Neuronal stem cell (in vitro differentiated cells): Measurements from ENCODE around the gene ZNF827.

Experiments
- DNase-seq: peaks from one replicate; pipeline ENCODE4 v3.0.0-alpha.2; 2013; ENCODE audit warnings: low spot score
- H2AFZ ChIP-seq: one replicate; pipeline ENCODE4 v1.6.1; 2013; ENCODE audit warnings: mild to moderate bottlenecking, low read length, inconsistent platforms
- H2AK5ac ChIP-seq: 2 replicates; pipeline ENCODE4 v1.6.1; 2013; ENCODE audit warnings: low read depth, mild to moderate bottlenecking, inconsistent platforms, low read length, moderate library complexity, mixed read lengths
- H2BK120ac ChIP-seq: 2 replicates; pipeline ENCODE4 v1.6.1; 2013; ENCODE audit warnings: low read depth, mild to moderate bottlenecking, inconsistent platforms, low read length, moderate library complexity, mixed read lengths
- H2BK12ac ChIP-seq: one replicate; pipeline ENCODE4 v1.6.1; 2013; ENCODE audit warnings: low read length, inconsistent platforms
- H2BK15ac ChIP-seq: 2 replicates; pipeline ENCODE4 v1.6.1; 2013; ENCODE audit warnings: mild to moderate bottlenecking, low read length, inconsistent platforms, mixed read lengths
- H2BK5ac ChIP-seq: one replicate; pipeline ENCODE4 v1.6.1; 2013; ENCODE audit warnings: inconsistent platforms, mild to moderate bottlenecking, low read length, moderate library complexity
- H3K14ac ChIP-seq: one replicate; pipeline ENCODE4 v1.6.1; 2013; ENCODE audit warnings: low read length, inconsistent platforms
- H3K18ac ChIP-seq: 2 replicates; pipeline ENCODE4 v1.6.1; 2013; ENCODE audit warnings: low read length, inconsistent platforms
- H3K23ac ChIP-seq: 2 replicates; pipeline ENCODE4 v1.6.1; 2013; ENCODE audit warnings: low read depth, mild to moderate bottlenecking, mixed read lengths, low read length, inconsistent platforms; ENCODE audit not compliant: poor library complexity
- H3K27ac ChIP-seq: replicated peaks from 3 replicates; pipeline ENCODE4 v1.5.1; 2013; ENCODE audit warnings: low read length, inconsistent platforms
- H3K27me3 ChIP-seq, 3 experiments: 2 replicates each; pipeline ENCODE4 v1.6.1; 2013; ENCODE audit warnings: low read length in 3 of 3, mild to moderate bottlenecking in 2 of 3, inconsistent platforms in 1 of 3, low read depth in 1 of 3, mixed read lengths in 1 of 3, moderate library complexity in 1 of 3; ENCODE audit not compliant: control insufficient read depth in 3 of 3, insufficient read depth in 3 of 3
- H3K36me3 ChIP-seq, 2 donors: replicated peaks in 1 of 2; 2 replicates each; pipeline ENCODE4 v1.6.1; 2013; ENCODE audit warnings: low read length in 2 of 2; ENCODE audit not compliant: control insufficient read depth in 2 of 2, insufficient read depth in 2 of 2
- H3K4ac ChIP-seq: 2 replicates; pipeline ENCODE4 v1.6.1; 2013; ENCODE audit warnings: inconsistent platforms, mild to moderate bottlenecking, low read length, moderate library complexity
- H3K4me1 ChIP-seq, 2 donors: 1 replicate in 1 of 2; 2 replicates in 1 of 2; pipeline ENCODE4 v1.6.1; 2013; ENCODE audit warnings: low read length in 2 of 2, low read depth in 1 of 2; ENCODE audit not compliant: control insufficient read depth in 2 of 2, insufficient read depth in 1 of 2
- H3K4me2 ChIP-seq: one replicate; pipeline ENCODE4 v1.6.1; 2013; ENCODE audit warnings: mild to moderate bottlenecking, low read length, inconsistent platforms; ENCODE audit not compliant: insufficient read depth, poor library complexity, severe bottlenecking
- H3K4me3 ChIP-seq, 2 donors: 2 replicates each; pipeline ENCODE4 v1.5.1; 2013; ENCODE audit warnings: low read length in 2 of 2, mild to moderate bottlenecking in 2 of 2, inconsistent platforms in 1 of 2, moderate library complexity in 1 of 2
- H3K79me1 ChIP-seq: one replicate; pipeline ENCODE4 v1.6.1; 2013; ENCODE audit warnings: low read depth, mild to moderate bottlenecking, inconsistent platforms, low read length, moderate library complexity
- H3K9ac ChIP-seq: one replicate; pipeline ENCODE4 v1.6.1; 2013; ENCODE audit warnings: mild to moderate bottlenecking, low read depth, low read length, inconsistent platforms; ENCODE audit not compliant: poor library complexity
- H3K9me3 ChIP-seq, 2 donors: replicated peaks in 1 of 2; 2 replicates each; pipeline versions ENCODE3 to v1.6.1; 2013; ENCODE audit warnings: low read length in 2 of 2, mild to moderate bottlenecking in 2 of 2, inconsistent platforms in 1 of 2, low read depth in 1 of 2, mixed read lengths in 1 of 2, moderate library complexity in 1 of 2; ENCODE audit not compliant: control insufficient read depth in 2 of 2, insufficient read depth in 1 of 2
- H4K8ac ChIP-seq: one replicate; pipeline ENCODE4 v1.6.1; 2013; ENCODE audit warnings: low read depth, mild to moderate bottlenecking, inconsistent platforms, low read length, moderate library complexity
- H4K91ac ChIP-seq: one replicate; pipeline ENCODE4 v1.6.1; 2013; ENCODE audit warnings: low read length, low read depth, mild to moderate bottlenecking, inconsistent platforms; ENCODE audit not compliant: poor library complexity
- WGBS, 2 donors: extraction: QIAGEN DNeasy Blood & Tissue Kit; methylation state at CpG; one replicate each; pipeline ENCODE4 v1.1.7; 2013; ENCODE audit warnings: missing lambda C conversion rate in 2 of 2, mixed read lengths in 1 of 2; ENCODE audit not compliant: insufficient read length in 2 of 2, insufficient replicate concordance in 1 of 2; ENCODE audit errors: extremely low coverage in 2 of 2; 5-methylcytosine and 5-hydroxymethylcytosine counted together

Gene ZNF827

GRCh38 chr4:145804116-145804515, 134.5 kb downstream of the ZNF827 start:
- no peak overlapping the region for H2BK15ac ChIP-seq
- H3K4ac ChIP-seq, result no peak overlapping the region
- H2BK5ac ChIP-seq, result no peak overlapping the region
- no peak overlapping the region for H3K4me3 ChIP-seq
- H3K27ac ChIP-seq, result no peak overlapping the region
- H3K79me1 ChIP-seq, result no peaks in the 10 kb centered on the region
- no peak overlapping the region for H2AK5ac ChIP-seq
- no peak overlapping the region for H3K23ac ChIP-seq
- no peak overlapping the region for H3K14ac ChIP-seq
- no peak overlapping the region for H3K4me2 ChIP-seq
- no peak overlapping the region for H3K9ac ChIP-seq
- H3K18ac ChIP-seq, result no peak overlapping the region
- peaks cover 7 to 11% of the 10 kb centered on the region in 2 donors for H3K4me1 ChIP-seq
- H2AFZ ChIP-seq, result no peak overlapping the region
- no peak overlapping the region for H2BK12ac ChIP-seq
- no peak overlapping the region for H4K8ac ChIP-seq
- WGBS, 2 donors, result no CpG with 5 or more reads among the region's 2 CpGs
- peaks cover 0 to 25% of the 10 kb centered on the region in 2 donors for H3K36me3 ChIP-seq
- DNase-seq, result no peak
- no peak overlapping the region for H2BK120ac ChIP-seq
- no peak overlapping the region for H4K91ac ChIP-seq
- no peaks in the 10 kb centered on the region for H3K27me3 ChIP-seq
- H3K9me3 ChIP-seq, result peaks cover 0 to 4% of the 10 kb centered on the region in 2 donors

- Histone ChIP-seq H3K27me3 (no peaks in the 10 kb centered on the region), H2AFZ (no peak overlapping the region), H3K9ac (no peak overlapping the region), H3K27ac (no peak overlapping the region), H2AK5ac (no peak overlapping the region), H3K4ac (no peak overlapping the region), H2BK15ac (no peak overlapping the region), H3K9me3 (no peaks in the 10 kb centered on the region), H4K8ac (no peak overlapping the region), H3K23ac (no peak overlapping the region), H3K36me3 (peaks cover 0 to 40% of the 10 kb centered on the region in 2 donors), H3K79me1 (no peaks in the 10 kb centered on the region), H3K4me2 (no peak overlapping the region), H2BK5ac (no peak overlapping the region), H3K4me1 (peaks cover 2 to 4% of the 10 kb centered on the region in 2 donors), H3K4me3 (no peak overlapping the region), H3K14ac (no peak overlapping the region), H2BK12ac (no peak overlapping the region), H3K18ac (no peak overlapping the region), H4K91ac (no peak overlapping the region), H2BK120ac (no peak overlapping the region)
- no CpG with 5 or more reads among the region's 2 CpGs for WGBS, 2 donors
- DNase-seq, result no peak
Measured at GRCh38 chr4:145799223-145799622, 139.4 kb downstream of the ZNF827 start.

- Histone ChIP-seq H2BK5ac (no peak overlapping the region), H3K4me1 (peaks cover 2 to 4% of the 10 kb centered on the region in 2 donors), H2BK15ac (no peak overlapping the region), H3K4me2 (no peak overlapping the region), H3K4ac (no peak overlapping the region), H2AK5ac (no peak overlapping the region), H3K23ac (no peak overlapping the region), H3K14ac (no peak overlapping the region), H3K27ac (no peak overlapping the region), H3K79me1 (no peaks in the 10 kb centered on the region), H3K9ac (no peak overlapping the region), H3K27me3 (no peaks in the 10 kb centered on the region), H2AFZ (no peak overlapping the region), H2BK12ac (no peak overlapping the region), H3K9me3 (no peaks in the 10 kb centered on the region), H4K8ac (no peak overlapping the region), H2BK120ac (no peak overlapping the region), H4K91ac (no peak overlapping the region), H3K4me3 (no peak overlapping the region), H3K36me3 (peaks cover 0 to 53% of the 10 kb centered on the region in 2 donors), H3K18ac (no peak overlapping the region)
- no peak for DNase-seq
Measured at GRCh38 chr4:145797278-145797677, 141.3 kb downstream of the ZNF827 start.

GRCh38 chr4:145796346-145796745, 142.3 kb downstream of the ZNF827 start:
- Histone ChIP-seq H4K8ac (no peak overlapping the region), H4K91ac (no peak overlapping the region), H3K4me1 (no peaks in the 10 kb centered on the region), H3K27me3 (no peaks in the 10 kb centered on the region), H3K18ac (no peak overlapping the region), H3K79me1 (no peaks in the 10 kb centered on the region), H3K9me3 (peaks cover 0 to 7% of the 10 kb centered on the region in 2 donors), H3K23ac (no peak overlapping the region), H2BK120ac (no peak overlapping the region), H2AK5ac (no peak overlapping the region), H2BK12ac (no peak overlapping the region), H2BK15ac (no peak overlapping the region), H3K4me3 (no peak overlapping the region), H3K36me3 (peaks cover 0 to 51% of the 10 kb centered on the region in 2 donors), H3K4me2 (no peak overlapping the region), H2BK5ac (no peak overlapping the region), H3K4ac (no peak overlapping the region), H2AFZ (no peak overlapping the region), H3K14ac (no peak overlapping the region), H3K27ac (no peak overlapping the region), H3K9ac (no peak overlapping the region)
- no peak for DNase-seq
- WGBS, 2 donors, result no CpG with 5 or more reads among the region's 4 CpGs
